ENCODE results near the gene ZSCAN1. TPM values are rescaled to one million over a fixed set of nuclear protein-coding genes. Genes with fewer than 3 reads are reported as not detected.

The ZSCAN1 gene
- total and polyA plus RNA-seq, 2 experiments from 2014 or later = 0.33 to 1.1 TPM

DNA sequence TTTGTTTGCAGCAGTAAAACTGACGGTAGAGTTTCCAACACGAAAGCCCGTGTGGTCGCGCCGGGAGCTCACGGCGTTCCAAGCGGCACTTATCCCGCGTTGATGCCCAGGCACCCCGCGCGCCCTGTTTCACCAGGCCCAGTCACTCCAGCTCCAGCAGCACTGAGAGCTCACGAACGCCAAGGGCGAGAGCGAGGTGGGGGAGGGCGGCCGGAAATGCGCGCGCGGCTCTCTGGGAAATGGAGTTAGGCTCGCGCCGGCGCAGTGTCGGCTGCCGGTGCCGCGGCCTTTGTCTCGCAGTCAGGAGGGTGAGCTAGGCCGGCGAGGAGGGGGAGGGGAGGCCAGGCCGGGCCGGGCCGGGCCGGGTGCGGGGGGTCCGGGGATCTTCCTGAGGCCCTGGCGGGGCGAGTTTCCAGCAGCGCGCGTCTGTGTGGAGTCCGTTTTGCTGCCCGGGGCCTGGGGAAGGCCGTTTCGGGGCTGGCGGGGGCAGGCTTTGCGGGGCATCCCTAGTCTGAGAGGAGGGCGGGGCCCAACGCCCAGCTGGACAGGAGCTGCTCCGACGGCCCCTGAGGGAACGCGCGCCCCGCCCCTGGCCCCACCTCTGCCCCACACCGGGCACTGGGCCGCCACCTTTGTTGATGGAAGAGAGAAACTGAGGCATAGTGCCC is 25.3 kb downstream of the ZSCAN1 start, which contains the start of gene ZNF135:
Gene ZNF135, plus strand, starts transcription at position 280 of the 668 bp plus-strand sequence. CDS start 721 bp downstream, outside the sequence.
- DNase-seq (ENCODE audit: low spot score) = peak; percentile 95
- Histone ChIP-seq H3K9me3 (ENCODE audit: low read depth) (peaks cover 15% of the 10 kb centered on the region), H3K4me3 (peak within 1 kb of the TSS; percentile 57), H3K27ac (peak within 1 kb of the TSS; percentile 99), H3K27me3 (no peaks in the 10 kb centered on the region), H2AFZ (peak within 1 kb of the TSS; percentile 99), H3K36me3 (replicated peaks; ENCODE audit: insufficient read depth, low read depth) (no peaks in the 10 kb centered on the region), H3K4me2 (peak within 1 kb of the TSS; percentile 97), H3K4me1 (ENCODE audit: insufficient read depth) (peaks cover 11% of the 10 kb centered on the region), H3K79me2 (no peaks in the 10 kb centered on the region), H3K9me2 (replicated peaks; ENCODE audit: insufficient read depth) (no peaks in the 10 kb centered on the region), H4K20me1 (ENCODE audit: insufficient read depth, poor library complexity, severe bottlenecking) (no peaks in the 10 kb centered on the region)
- TF ChIP-seq EZH2phosphoT487 (IDR thresholded peaks at IDR 0.05; ENCODE audit: low read depth, severe bottlenecking, unreplicated experiment) (no peak), EZH2 (IDR thresholded peaks at IDR 0.05; ENCODE audit: borderline replicate concordance) (no peak)
- TF ChIP-seq, protein P1, sequence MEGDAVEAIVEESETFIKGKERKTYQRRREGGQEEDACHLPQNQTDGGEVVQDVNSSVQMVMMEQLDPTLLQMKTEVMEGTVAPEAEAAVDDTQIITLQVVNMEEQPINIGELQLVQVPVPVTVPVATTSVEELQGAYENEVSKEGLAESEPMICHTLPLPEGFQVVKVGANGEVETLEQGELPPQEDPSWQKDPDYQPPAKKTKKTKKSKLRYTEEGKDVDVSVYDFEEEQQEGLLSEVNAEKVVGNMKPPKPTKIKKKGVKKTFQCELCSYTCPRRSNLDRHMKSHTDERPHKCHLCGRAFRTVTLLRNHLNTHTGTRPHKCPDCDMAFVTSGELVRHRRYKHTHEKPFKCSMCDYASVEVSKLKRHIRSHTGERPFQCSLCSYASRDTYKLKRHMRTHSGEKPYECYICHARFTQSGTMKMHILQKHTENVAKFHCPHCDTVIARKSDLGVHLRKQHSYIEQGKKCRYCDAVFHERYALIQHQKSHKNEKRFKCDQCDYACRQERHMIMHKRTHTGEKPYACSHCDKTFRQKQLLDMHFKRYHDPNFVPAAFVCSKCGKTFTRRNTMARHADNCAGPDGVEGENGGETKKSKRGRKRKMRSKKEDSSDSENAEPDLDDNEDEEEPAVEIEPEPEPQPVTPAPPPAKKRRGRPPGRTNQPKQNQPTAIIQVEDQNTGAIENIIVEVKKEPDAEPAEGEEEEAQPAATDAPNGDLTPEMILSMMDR (IDR thresholded peaks at IDR 0.05; ENCODE audit: poor library complexity) = no peak
- 2% methylated on average over 28 of the region's 62 CpGs for WGBS (ENCODE audit: low lambda C conversion rate, missing lambda C conversion rate)

DNA sequence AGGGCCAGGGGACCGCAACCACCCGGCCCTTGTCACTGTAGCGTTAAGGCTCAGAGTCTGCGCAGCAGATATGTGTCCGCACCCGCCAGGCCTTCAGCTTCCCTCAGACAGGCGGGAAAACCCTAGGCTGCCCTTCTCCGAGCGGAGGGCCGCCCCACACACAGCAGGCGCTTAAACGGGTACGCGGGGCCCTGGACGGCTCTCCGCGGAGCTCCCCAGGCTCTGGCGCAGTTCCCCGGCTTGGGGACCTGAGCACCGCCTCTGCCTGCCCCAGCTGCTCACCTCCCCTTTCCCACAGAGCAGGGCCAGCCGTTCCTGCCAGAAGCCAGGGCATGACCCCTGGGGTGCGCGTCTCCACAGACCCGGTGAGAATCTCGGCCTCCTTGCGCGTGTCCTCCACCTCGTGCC is 25.9 kb downstream of the ZSCAN1 start:
- Histone ChIP-seq H3K79me2 (no peaks in the 10 kb centered on the region), H3K27me3 (no peaks in the 10 kb centered on the region), H3K4me1 (ENCODE audit: insufficient read depth) (peaks cover 11% of the 10 kb centered on the region), H3K36me3 (replicated peaks; ENCODE audit: insufficient read depth, low read depth) (no peaks in the 10 kb centered on the region), H4K20me1 (ENCODE audit: insufficient read depth, poor library complexity, severe bottlenecking) (no peaks in the 10 kb centered on the region), H3K9me2 (replicated peaks; ENCODE audit: insufficient read depth) (no peaks in the 10 kb centered on the region), H2AFZ (peak overlapping the region; percentile 97), H3K4me2 (peak overlapping the region; percentile 97), H3K27ac (peak overlapping the region; percentile 99), H3K9me3 (ENCODE audit: low read depth) (peaks cover 18% of the 10 kb centered on the region), H3K4me3 (peak overlapping the region; percentile 57)
- DNase-seq (ENCODE audit: low spot score) = no peak
- TF ChIP-seq, protein P1 (IDR thresholded peaks at IDR 0.05; ENCODE audit: poor library complexity) = no peak
- TF ChIP-seq EZH2 (IDR thresholded peaks at IDR 0.05; ENCODE audit: borderline replicate concordance) (no peak), EZH2phosphoT487 (IDR thresholded peaks at IDR 0.05; ENCODE audit: low read depth, severe bottlenecking, unreplicated experiment) (no peak)
- 76% methylated on average over 25 of the region's 28 CpGs for WGBS (ENCODE audit: low lambda C conversion rate, missing lambda C conversion rate)

DNA sequence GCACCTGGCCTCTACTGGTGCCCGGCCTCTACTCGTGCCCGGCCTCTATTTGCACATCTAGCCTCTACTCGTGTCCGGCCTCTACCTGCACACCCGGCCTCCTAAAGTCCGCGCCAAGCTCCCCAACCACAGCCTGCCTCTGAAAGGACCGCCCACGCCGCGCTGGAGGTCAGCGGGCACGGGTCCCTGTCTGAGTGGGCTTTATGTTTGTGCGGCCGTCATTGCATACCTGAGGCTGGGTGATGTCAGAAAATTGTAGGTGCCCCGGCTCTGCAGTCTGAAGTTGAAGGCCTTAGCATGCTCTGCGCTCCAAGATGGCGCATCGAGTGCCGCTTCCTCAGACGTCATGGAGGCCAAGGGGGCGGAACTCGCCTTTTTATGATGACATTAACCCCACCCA is 26.4 kb downstream of the ZSCAN1 start:
- H3K9me2 ChIP-seq (replicated peaks; ENCODE audit: insufficient read depth) = no peaks in the 10 kb centered on the region

More for the DNA sequence above, 26.4 kb downstream of the ZSCAN1 start:
- TF ChIP-seq EZH2phosphoT487 (IDR thresholded peaks at IDR 0.05; ENCODE audit: low read depth, severe bottlenecking, unreplicated experiment) = no peak
- TF ChIP-seq, protein P1 (IDR thresholded peaks at IDR 0.05; ENCODE audit: poor library complexity) = no peak
- Histone ChIP-seq H3K4me3 (no peak overlapping the region), H3K79me2 (no peaks in the 10 kb centered on the region), H3K27ac (no peak overlapping the region), H3K27me3 (no peaks in the 10 kb centered on the region), H3K9me3 (ENCODE audit: low read depth) (peaks cover 18% of the 10 kb centered on the region), H2AFZ (no peak overlapping the region), H4K20me1 (ENCODE audit: insufficient read depth, poor library complexity, severe bottlenecking) (no peaks in the 10 kb centered on the region), H3K4me1 (ENCODE audit: insufficient read depth) (peaks cover 11% of the 10 kb centered on the region), H3K36me3 (replicated peaks; ENCODE audit: insufficient read depth, low read depth) (no peaks in the 10 kb centered on the region), H3K4me2 (peak overlapping the region; percentile 97)
- 94% methylated on average over 23 of the region's 24 CpGs for WGBS (ENCODE audit: low lambda C conversion rate, missing lambda C conversion rate)
- DNase-seq (ENCODE audit: low spot score) = no peak
